Measurements from ENCODE around the gene GFRA1.

Gene GFRA1

GRCh38 chr10:116126239-116126638 lies 146.8 kb downstream of the GFRA1 start:
- no peak for DNase-seq (ENCODE audit: low read depth)

- no peak for DNase-seq (ENCODE audit: low read depth)
These were observed 147.8 kb downstream of the GFRA1 start for GRCh38 chr10:116125180-116125579.

- no peak for DNase-seq (ENCODE audit: low read depth)
These were observed 148.2 kb downstream of the GFRA1 start for GRCh38 chr10:116124777-116125176.

GRCh38 chr10:116122664-116123063 lies 150.3 kb downstream of the GFRA1 start:
- no peak for DNase-seq (ENCODE audit: low read depth)

- no peak for DNase-seq (ENCODE audit: low read depth)
These were observed 151.1 kb downstream of the GFRA1 start for GRCh38 chr10:116121640-116122525.

- DNase-seq (ENCODE audit: low read depth), result no peak
These were observed 152.1 kb downstream of the GFRA1 start for GRCh38 chr10:116120688-116121455.

GRCh38 chr10:116118847-116119246 lies 154.2 kb downstream of the GFRA1 start:
- no peak for DNase-seq (ENCODE audit: low read depth)

GRCh38 chr10:116115797-116116196 lies 157.2 kb downstream of the GFRA1 start:
- DNase-seq (ENCODE audit: low read depth), result no peak

GRCh38 chr10:116115036-116115641 lies 157.9 kb downstream of the GFRA1 start:
- DNase-seq (ENCODE audit: low read depth), result no peak

GRCh38 chr10:116113721-116114501 lies 159.1 kb downstream of the GFRA1 start:
- peak; percentile 70 for DNase-seq (ENCODE audit: low read depth)

- no peak for DNase-seq (ENCODE audit: low read depth)
These were observed 160.5 kb downstream of the GFRA1 start for GRCh38 chr10:116112232-116113231.

- no peak for DNase-seq (ENCODE audit: low read depth)
These were observed 161.4 kb downstream of the GFRA1 start for GRCh38 chr10:116111483-116112095.

- no peak for DNase-seq (ENCODE audit: low read depth)
These were observed 162.3 kb downstream of the GFRA1 start for GRCh38 chr10:116110736-116111135.

GRCh38 chr10:116109881-116110280 lies 163.1 kb downstream of the GFRA1 start:
- no peak for DNase-seq (ENCODE audit: low read depth)

GRCh38 chr10:116109481-116109880 lies 163.5 kb downstream of the GFRA1 start:
- DNase-seq (ENCODE audit: low read depth), result no peak

- DNase-seq (ENCODE audit: low read depth), result no peak
These were observed 164.9 kb downstream of the GFRA1 start for GRCh38 chr10:116108095-116108494.

GRCh38 chr10:116106611-116107010 lies 166.4 kb downstream of the GFRA1 start:
- no peak for DNase-seq (ENCODE audit: low read depth)

- DNase-seq (ENCODE audit: low read depth), result no peak
These were observed 167.7 kb downstream of the GFRA1 start for GRCh38 chr10:116105264-116105663.

- DNase-seq (ENCODE audit: low read depth), result no peak
These were observed 168.6 kb downstream of the GFRA1 start for GRCh38 chr10:116104210-116104932.

GRCh38 chr10:116103668-116104067 lies 169.3 kb downstream of the GFRA1 start:
- DNase-seq (ENCODE audit: low read depth), result no peak

Data from stromal cell of bone marrow (primary cell).